Measurements from ENCODE around the gene PGLYRP4. TPM values are rescaled to one million over a fixed set of nuclear protein-coding genes. Genes with fewer than 3 reads are reported as not detected.

Gene PGLYRP4
- total RNA-seq, 1 donor from 2014 or later = not detected

DNA sequence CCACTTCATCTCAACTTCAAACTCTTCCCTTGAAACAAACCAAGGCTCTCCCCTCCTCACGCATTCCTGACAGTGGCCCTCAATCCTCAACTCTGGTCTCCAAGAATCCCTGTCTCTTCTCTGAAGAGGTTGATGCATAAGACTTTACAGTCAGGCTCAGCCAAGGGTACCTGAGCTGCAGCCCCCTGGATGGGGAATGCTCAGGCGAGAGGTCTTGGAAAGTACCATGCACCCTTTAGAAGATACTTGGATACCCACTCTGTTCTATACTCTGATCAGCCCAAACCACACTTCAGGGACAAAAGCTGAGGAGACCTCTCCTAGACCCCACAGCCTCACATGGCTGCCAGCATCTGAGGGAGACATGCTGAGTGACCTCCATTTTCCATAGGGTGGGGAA, 35.4 kb downstream of the PGLYRP4 start:
- H3K4me3 Mint-ChIP-seq (ENCODE audit: low read depth) = no peak overlapping the region
- no peaks in the 10 kb centered on the region for H3K36me3 Mint-ChIP-seq (ENCODE audit: insufficient read depth)
- H3K9me3 Mint-ChIP-seq (ENCODE audit: low read depth) = peaks cover 7% of the 10 kb centered on the region
- no peak for TF ChIP-seq CTCF (IDR thresholded peaks at IDR 0.05; ENCODE audit: unreplicated experiment)
- H3K4me1 Mint-ChIP-seq (ENCODE audit: low read depth) = peaks cover 1% of the 10 kb centered on the region
- peaks cover 10% of the 10 kb centered on the region for H3K27me3 Mint-ChIP-seq
- H3K27ac Mint-ChIP-seq = no peak overlapping the region
- no peak for DNase-seq (ENCODE audit: low spot score, unreplicated experiment)

DNA sequence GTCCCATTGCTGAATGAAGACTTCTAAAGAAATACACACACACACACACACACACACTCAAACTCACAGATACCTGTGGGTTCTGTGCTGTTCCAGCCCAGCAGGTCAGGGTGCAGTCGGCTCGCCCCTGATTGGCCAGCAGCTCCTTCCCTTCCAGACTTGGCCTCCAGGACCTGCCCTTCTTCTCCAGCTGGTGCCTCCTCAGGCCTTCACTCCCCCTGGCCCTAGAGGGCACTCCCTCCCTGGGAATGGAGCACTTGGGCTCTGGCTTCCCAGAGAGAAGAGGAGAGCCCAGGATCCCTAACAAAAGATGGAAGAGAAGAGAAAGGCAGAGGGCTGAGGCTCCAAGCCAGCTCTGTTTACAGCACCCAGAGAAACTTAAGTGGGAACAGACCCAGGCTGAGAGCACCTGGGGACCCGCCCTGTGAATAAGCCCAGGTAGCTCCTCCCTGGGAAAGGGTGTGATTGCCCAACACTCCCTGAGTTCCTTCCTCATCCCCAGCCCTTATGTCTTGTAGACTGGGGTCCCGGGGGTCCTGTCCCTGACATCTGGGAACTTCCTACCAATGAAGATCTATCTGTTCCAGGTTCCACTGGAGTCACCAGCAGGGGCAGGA, 36.0 kb downstream of the PGLYRP4 start, which contains the start of gene PGLYRP3:
PGLYRP3 (minus strand) TSS at position 383 of the 617 bp plus-strand sequence. CDS start 2,287 bp downstream, outside the sequence.
- TF ChIP-seq CTCF (IDR thresholded peaks at IDR 0.05; ENCODE audit: unreplicated experiment) = no peak
- Mint-ChIP-seq H3K36me3 (ENCODE audit: insufficient read depth) (no peaks in the 10 kb centered on the region), H3K27me3 (peaks cover 12% of the 10 kb centered on the region), H3K9me3 (ENCODE audit: low read depth) (peaks cover 7% of the 10 kb centered on the region), H3K4me3 (ENCODE audit: low read depth) (no peak within 1 kb of the TSS), H3K27ac (no peak within 1 kb of the TSS), H3K4me1 (ENCODE audit: low read depth) (peaks cover 1% of the 10 kb centered on the region)
- DNase-seq (ENCODE audit: low spot score, unreplicated experiment) = no peak

GRCh38 chr1:153310526-153310925, 38.1 kb downstream of the PGLYRP4 start:
- H3K4me3 Mint-ChIP-seq (ENCODE audit: low read depth) = no peak overlapping the region
- no peak for TF ChIP-seq CTCF (IDR thresholded peaks at IDR 0.05; ENCODE audit: unreplicated experiment)
- peaks cover 11% of the 10 kb centered on the region for H3K27me3 Mint-ChIP-seq
- no peak overlapping the region for H3K27ac Mint-ChIP-seq
- H3K36me3 Mint-ChIP-seq (ENCODE audit: insufficient read depth) = no peaks in the 10 kb centered on the region
- DNase-seq (ENCODE audit: low spot score, unreplicated experiment) = no peak
- no peaks in the 10 kb centered on the region for H3K4me1 Mint-ChIP-seq (ENCODE audit: low read depth)
- H3K9me3 Mint-ChIP-seq (ENCODE audit: low read depth) = peaks cover 4% of the 10 kb centered on the region

DNA sequence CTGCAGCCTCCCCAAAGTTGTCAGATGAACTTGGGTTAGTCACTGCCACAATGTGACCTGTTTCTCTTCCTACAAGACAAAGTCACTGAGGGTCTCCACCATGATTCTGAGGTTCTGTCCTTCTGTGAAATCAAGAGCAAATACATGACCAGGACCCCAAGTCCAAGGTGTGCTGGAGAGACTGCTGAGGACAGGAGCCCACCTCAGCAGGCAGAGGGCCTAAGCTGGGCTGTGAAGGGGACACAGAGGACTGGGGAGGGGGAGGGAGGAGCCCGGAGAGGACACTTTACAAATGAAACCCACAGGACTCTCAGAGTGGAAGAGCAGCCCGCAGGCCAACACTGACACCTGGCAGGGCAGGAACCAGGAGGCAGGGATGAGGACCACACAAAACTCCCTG, 39.2 kb downstream of the PGLYRP4 start:
- Mint-ChIP-seq H3K27ac (no peak overlapping the region), H3K27me3 (peaks cover 18% of the 10 kb centered on the region), H3K4me1 (ENCODE audit: low read depth) (no peaks in the 10 kb centered on the region), H3K4me3 (ENCODE audit: low read depth) (no peak overlapping the region), H3K36me3 (ENCODE audit: insufficient read depth) (no peaks in the 10 kb centered on the region), H3K9me3 (ENCODE audit: low read depth) (no peaks in the 10 kb centered on the region)
- DNase-seq (ENCODE audit: low spot score, unreplicated experiment) = no peak
- TF ChIP-seq CTCF (IDR thresholded peaks at IDR 0.05; ENCODE audit: unreplicated experiment) = no peak

DNA sequence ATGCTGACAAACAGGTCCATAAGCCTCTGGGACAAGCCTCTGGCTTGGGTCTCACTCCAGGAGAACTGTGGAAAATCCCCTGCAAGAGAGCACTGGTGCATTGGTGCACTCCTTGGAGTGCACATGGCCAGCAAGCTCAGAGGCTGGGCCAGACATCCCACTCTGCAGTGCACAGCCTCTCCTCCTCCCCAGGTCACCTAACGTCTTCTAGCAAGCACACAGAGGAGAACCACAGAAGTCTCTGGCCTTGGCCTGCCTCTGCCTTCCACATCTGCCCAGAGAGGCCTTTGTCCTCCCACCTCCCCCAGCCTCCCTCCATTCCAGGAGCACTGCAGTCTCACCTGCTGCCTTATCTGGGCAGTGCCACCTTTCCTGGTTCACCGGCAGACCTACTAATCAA, 40.1 kb downstream of the PGLYRP4 start:
- Mint-ChIP-seq H3K4me1 (ENCODE audit: low read depth) (no peaks in the 10 kb centered on the region), H3K36me3 (ENCODE audit: insufficient read depth) (no peaks in the 10 kb centered on the region), H3K27me3 (peaks cover 23% of the 10 kb centered on the region), H3K4me3 (ENCODE audit: low read depth) (no peak overlapping the region), H3K9me3 (ENCODE audit: low read depth) (no peaks in the 10 kb centered on the region), H3K27ac (no peak overlapping the region)
- no peak for DNase-seq (ENCODE audit: low spot score, unreplicated experiment)
- no peak for TF ChIP-seq CTCF (IDR thresholded peaks at IDR 0.05; ENCODE audit: unreplicated experiment)

Data from progenitor cell of endocrine pancreas (in vitro differentiated cells).